ENCODE results near the gene ZNF362.

The ZNF362 gene

DNA sequence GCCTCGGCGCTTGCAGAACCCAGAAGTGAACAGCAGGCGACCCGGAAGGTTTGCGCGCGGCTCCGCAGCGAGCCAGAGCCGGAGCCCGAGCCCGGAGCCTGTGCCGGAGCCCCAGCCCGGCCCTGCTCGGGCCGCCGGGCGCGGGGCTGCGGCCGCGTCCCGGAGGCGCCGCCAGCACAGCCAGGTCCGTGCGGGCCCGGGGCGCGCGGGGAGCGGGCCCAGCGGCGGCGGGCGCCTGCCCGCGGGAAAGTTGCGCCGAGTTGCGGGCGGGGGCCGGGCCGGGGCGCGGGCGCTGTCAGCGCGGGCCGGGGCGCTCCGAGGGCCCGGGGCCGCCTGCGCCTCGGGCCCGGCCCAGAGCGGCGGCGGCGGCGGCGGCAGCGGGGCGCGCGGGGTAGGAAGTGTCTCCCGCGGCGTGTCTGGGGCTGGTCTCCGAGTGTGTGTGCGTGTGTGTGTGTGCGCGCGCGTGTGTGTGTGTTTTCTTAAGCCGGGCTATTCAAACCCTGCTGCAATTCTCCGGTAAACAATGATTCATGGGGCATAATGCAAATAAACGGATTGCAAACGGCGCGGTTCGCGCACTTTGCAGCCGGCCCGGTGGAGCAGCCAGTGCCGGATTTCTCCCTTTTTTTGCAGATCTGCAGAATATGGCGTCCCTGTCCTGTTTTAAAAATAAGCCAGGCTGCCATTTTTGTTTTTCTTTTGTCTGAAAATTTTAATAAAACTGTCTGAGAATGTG is at the start of gene ZNF362:
TSS of gene ZNF362 (plus strand) at position 22 of the 736 bp plus-strand sequence. CDS start 14,083 bp downstream, outside the sequence.
- H3K9me3 Mint-ChIP-seq: no peaks in the 10 kb centered on the region
- H3K36me3 Mint-ChIP-seq (ENCODE audit: low read depth): no peaks in the 10 kb centered on the region

DNA sequence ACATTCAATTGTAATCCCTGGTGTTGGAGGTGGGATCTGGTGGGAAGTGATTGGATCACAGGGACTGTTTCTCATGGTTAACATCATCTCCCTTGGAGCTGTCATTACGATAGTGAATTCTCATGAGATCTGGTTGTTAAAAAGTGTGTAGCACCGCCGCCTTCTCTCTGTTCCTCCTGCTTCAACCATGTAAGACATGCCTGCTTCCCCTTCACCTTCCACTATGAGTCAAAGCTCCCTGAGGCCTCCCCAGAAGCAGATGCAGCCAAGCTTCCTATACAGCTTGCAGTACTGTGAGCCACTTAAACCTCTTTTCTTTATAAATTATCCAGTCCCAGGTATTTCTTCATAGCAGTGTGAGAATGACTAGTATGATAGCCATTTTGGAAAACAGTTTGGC is 44.3 kb upstream of the ZNF362 start:
- Mint-ChIP-seq H3K9me3 (no peaks in the 10 kb centered on the region), H3K27me3 (peaks cover 45% of the 10 kb centered on the region), H3K4me3 (no peak overlapping the region), H3K4me1 (ENCODE audit: low read depth) (no peaks in the 10 kb centered on the region), H3K36me3 (ENCODE audit: low read depth) (no peaks in the 10 kb centered on the region), H3K27ac (no peak overlapping the region)

More for the DNA sequence above, at the start of gene ZNF362:
- peak within 1 kb of the TSS; percentile 96 for H3K4me3 Mint-ChIP-seq
- peak within 1 kb of the TSS; percentile 96 for H3K27ac Mint-ChIP-seq
- H3K27me3 Mint-ChIP-seq: no peaks in the 10 kb centered on the region
- H3K4me1 Mint-ChIP-seq (ENCODE audit: low read depth): peaks cover 32% of the 10 kb centered on the region

DNA sequence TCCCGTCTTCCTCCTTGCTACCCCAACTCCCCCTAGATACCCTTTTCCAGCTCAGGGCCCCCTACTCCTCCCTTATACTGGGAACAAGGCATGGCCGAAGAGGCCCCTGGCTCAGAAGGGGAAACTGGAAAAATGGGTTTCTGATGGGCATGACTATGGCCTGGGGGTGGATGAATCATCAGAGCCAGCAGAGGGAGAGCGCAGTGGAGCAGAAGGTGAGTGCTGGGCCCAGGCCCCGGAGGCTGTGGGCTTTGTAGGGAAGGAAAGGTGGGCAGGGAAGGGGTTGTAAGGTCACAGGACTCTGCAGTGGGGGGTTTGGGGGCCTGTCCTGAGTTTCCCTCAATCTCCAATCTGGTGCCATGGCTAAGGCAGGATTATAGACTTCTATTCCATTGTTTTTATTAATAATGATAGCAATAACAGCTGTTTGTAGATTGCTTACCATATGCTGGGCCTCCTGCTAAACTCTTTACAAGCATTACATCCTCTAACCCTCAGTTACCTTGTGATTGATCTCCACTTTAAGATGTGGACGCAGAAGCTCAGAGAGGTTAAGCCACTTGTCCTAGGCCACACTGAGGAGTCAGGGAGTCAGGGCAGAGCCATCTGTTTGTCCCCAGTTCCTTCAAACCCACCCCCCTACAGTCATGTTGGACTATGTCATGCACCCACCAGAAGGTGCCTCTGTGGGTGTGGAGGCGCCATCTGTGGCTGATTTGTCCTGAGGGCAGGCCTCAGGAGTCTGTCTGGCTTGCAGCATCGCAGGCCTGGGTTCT is 36.2 kb upstream of the ZNF362 start:
- Mint-ChIP-seq H3K4me1 (ENCODE audit: low read depth) (no peaks in the 10 kb centered on the region), H3K4me3 (no peak overlapping the region), H3K27me3 (peaks cover 8% of the 10 kb centered on the region), H3K36me3 (ENCODE audit: low read depth) (no peaks in the 10 kb centered on the region), H3K27ac (no peak overlapping the region), H3K9me3 (peaks cover 17% of the 10 kb centered on the region)

- Mint-ChIP-seq H3K27me3 (peaks cover 13% of the 10 kb centered on the region), H3K4me1 (ENCODE audit: low read depth) (no peaks in the 10 kb centered on the region), H3K4me3 (no peak overlapping the region), H3K36me3 (ENCODE audit: low read depth) (no peaks in the 10 kb centered on the region), H3K9me3 (peaks cover 17% of the 10 kb centered on the region), H3K27ac (no peak overlapping the region)
These were observed 35.5 kb upstream of the ZNF362 start for GRCh38 chr1:33220676-33221384.

DNA sequence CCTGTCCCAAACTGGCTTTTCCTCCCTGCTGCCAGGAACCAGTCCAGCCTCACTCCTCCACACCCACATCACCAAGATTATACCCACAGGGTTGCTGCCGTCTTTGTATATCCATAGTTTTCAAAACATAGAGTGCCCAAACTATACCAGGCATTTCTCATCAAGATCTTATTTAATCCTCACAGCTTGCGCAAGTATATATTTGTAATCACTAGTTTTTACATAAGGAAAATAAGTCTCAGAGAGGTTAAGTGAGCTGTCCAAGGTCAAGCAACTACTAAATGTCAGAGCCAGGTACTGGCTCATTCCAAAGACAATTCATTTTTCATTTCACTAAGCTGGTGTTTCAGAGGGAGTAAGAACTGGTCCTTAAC is 34.9 kb upstream of the ZNF362 start:
- Mint-ChIP-seq H3K27ac (no peak overlapping the region), H3K4me1 (ENCODE audit: low read depth) (no peaks in the 10 kb centered on the region), H3K4me3 (no peak overlapping the region), H3K36me3 (ENCODE audit: low read depth) (no peaks in the 10 kb centered on the region), H3K27me3 (peaks cover 13% of the 10 kb centered on the region), H3K9me3 (peaks cover 17% of the 10 kb centered on the region)

DNA sequence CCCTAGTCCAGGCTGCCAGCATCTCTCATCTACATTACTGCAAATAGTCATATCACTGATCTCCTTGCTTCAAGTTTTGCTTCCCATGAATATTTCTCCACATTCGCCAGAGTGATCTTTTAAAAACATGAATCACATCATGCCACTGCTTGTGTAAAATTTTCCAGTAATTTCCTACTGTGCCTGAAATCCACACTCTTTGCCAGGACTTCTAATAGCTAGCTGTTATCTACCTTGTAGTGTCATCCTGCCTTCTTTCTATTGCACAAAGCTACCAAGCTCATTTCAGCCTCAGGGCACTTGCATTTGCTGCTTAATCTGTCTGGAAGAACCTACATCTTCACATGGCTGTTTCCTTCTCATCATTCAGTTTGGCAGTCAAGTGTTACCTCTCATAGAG is 33.9 kb upstream of the ZNF362 start:
- Mint-ChIP-seq H3K27me3 (peaks cover 13% of the 10 kb centered on the region), H3K4me1 (ENCODE audit: low read depth) (no peaks in the 10 kb centered on the region), H3K9me3 (peaks cover 17% of the 10 kb centered on the region)

GRCh38 chr1:33224166-33224707 is 32.1 kb upstream of the ZNF362 start:
- H3K4me1 Mint-ChIP-seq (ENCODE audit: low read depth): no peaks in the 10 kb centered on the region
- peaks cover 20% of the 10 kb centered on the region for H3K27me3 Mint-ChIP-seq
- no peak overlapping the region for H3K27ac Mint-ChIP-seq
- H3K36me3 Mint-ChIP-seq (ENCODE audit: low read depth): no peaks in the 10 kb centered on the region
- H3K9me3 Mint-ChIP-seq: peaks cover 17% of the 10 kb centered on the region
- H3K4me3 Mint-ChIP-seq: no peak overlapping the region

More for the DNA sequence above, 33.9 kb upstream of the ZNF362 start:
- no peak overlapping the region for H3K4me3 Mint-ChIP-seq
- H3K36me3 Mint-ChIP-seq (ENCODE audit: low read depth): no peaks in the 10 kb centered on the region
- H3K27ac Mint-ChIP-seq: no peak overlapping the region

GRCh38 chr1:33225586-33225985 is 30.7 kb upstream of the ZNF362 start:
- peaks cover 20% of the 10 kb centered on the region for H3K27me3 Mint-ChIP-seq
- peaks cover 17% of the 10 kb centered on the region for H3K9me3 Mint-ChIP-seq
- no peak overlapping the region for H3K4me3 Mint-ChIP-seq
- H3K4me1 Mint-ChIP-seq (ENCODE audit: low read depth): no peaks in the 10 kb centered on the region
- no peak overlapping the region for H3K27ac Mint-ChIP-seq
- H3K36me3 Mint-ChIP-seq (ENCODE audit: low read depth): no peaks in the 10 kb centered on the region

GRCh38 chr1:33228935-33229487 is 27.3 kb upstream of the ZNF362 start:
- H3K9me3 Mint-ChIP-seq: peaks cover 11% of the 10 kb centered on the region
- H3K36me3 Mint-ChIP-seq (ENCODE audit: low read depth): no peaks in the 10 kb centered on the region
- no peak overlapping the region for H3K27ac Mint-ChIP-seq
- H3K4me1 Mint-ChIP-seq (ENCODE audit: low read depth): no peaks in the 10 kb centered on the region
- H3K4me3 Mint-ChIP-seq: no peak overlapping the region
- H3K27me3 Mint-ChIP-seq: peaks cover 20% of the 10 kb centered on the region

GRCh38 chr1:33231166-33231565 is 25.1 kb upstream of the ZNF362 start:
- no peak overlapping the region for H3K4me3 Mint-ChIP-seq
- no peak overlapping the region for H3K27ac Mint-ChIP-seq
- peaks cover 8% of the 10 kb centered on the region for H3K27me3 Mint-ChIP-seq
- no peaks in the 10 kb centered on the region for H3K9me3 Mint-ChIP-seq
- no peaks in the 10 kb centered on the region for H3K36me3 Mint-ChIP-seq (ENCODE audit: low read depth)
- H3K4me1 Mint-ChIP-seq (ENCODE audit: low read depth): no peaks in the 10 kb centered on the region

DNA sequence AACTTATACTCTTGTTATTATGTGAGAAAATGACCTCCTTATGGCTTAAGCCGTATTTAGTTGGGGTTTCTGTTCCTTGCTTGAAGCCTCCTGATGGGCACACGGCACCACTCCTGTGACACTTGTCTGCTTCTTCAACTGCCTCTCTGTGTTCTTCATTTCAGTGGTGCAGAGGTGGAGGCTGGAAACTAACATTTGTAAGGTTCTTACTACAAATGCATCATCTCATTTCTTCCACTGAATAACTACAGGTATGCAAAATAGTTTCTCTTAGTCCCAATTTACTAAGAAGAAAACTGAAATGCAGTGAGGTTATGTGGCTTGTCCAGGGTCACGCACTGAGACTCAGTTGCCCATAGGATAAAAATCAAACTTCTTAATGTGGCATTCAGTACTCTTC is 23.6 kb upstream of the ZNF362 start:
- peaks cover 8% of the 10 kb centered on the region for H3K27me3 Mint-ChIP-seq
- H3K27ac Mint-ChIP-seq: no peak overlapping the region
- no peaks in the 10 kb centered on the region for H3K4me1 Mint-ChIP-seq (ENCODE audit: low read depth)
- H3K9me3 Mint-ChIP-seq: no peaks in the 10 kb centered on the region
- H3K4me3 Mint-ChIP-seq: no peak overlapping the region
- H3K36me3 Mint-ChIP-seq (ENCODE audit: low read depth): no peaks in the 10 kb centered on the region

DNA sequence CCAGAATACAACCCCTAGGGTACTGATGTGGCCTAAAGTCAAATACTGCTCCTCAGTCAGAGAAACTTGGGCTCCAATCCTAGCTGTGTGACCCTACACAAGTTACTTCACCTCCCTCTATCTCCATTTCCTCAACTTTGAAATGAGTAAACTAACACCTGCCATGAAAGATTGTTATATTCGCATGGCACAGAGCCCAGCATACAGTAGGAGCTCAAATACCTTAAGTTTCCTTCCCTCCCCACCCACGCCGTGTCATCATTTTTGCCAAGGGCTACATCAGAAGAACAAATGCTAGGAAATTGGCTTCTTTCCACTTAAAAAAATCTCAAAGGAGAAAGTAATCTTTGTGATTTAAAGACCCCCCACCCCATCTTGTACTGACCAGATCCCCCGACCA is 22.2 kb upstream of the ZNF362 start:
- Mint-ChIP-seq H3K27ac (no peak overlapping the region), H3K9me3 (no peaks in the 10 kb centered on the region), H3K4me1 (ENCODE audit: low read depth) (peaks cover 2% of the 10 kb centered on the region), H3K4me3 (no peak overlapping the region), H3K27me3 (peaks cover under 1% of the 10 kb centered on the region), H3K36me3 (ENCODE audit: low read depth) (no peaks in the 10 kb centered on the region)

GRCh38 chr1:33234588-33234990 is 21.7 kb upstream of the ZNF362 start:
- Mint-ChIP-seq H3K36me3 (ENCODE audit: low read depth) (no peaks in the 10 kb centered on the region), H3K27me3 (peaks cover 5% of the 10 kb centered on the region), H3K4me1 (ENCODE audit: low read depth) (peaks cover 2% of the 10 kb centered on the region), H3K4me3 (no peak overlapping the region), H3K9me3 (no peaks in the 10 kb centered on the region), H3K27ac (no peak overlapping the region)

DNA sequence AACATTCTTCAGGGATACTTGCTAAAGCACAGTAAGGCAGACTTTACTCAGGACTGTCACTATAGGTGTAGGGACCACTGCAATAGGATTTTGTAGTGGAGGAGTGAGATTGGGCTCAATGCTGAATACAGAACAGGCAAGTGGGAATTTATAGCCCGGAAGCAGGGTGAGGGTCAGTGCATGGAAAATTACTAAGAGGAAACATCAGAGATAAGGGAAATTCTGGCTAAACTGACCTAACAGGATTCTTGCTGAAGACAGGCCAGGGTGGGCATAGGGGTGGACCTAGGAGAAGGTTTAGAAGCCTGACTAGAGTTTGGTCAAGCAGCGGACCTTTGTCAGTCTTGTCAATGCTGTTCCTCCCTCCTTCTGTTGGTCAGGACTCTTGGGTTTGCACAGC is 20.8 kb upstream of the ZNF362 start:
- no peak overlapping the region for H3K4me3 Mint-ChIP-seq
- no peaks in the 10 kb centered on the region for H3K9me3 Mint-ChIP-seq
- peaks cover 6% of the 10 kb centered on the region for H3K27me3 Mint-ChIP-seq
- no peaks in the 10 kb centered on the region for H3K36me3 Mint-ChIP-seq (ENCODE audit: low read depth)
- H3K4me1 Mint-ChIP-seq (ENCODE audit: low read depth): peaks cover 2% of the 10 kb centered on the region
- no peak overlapping the region for H3K27ac Mint-ChIP-seq

All from stimulated activated naive CD8-positive, alpha-beta T cell treated with anti-CD3 and anti-CD28 coated beads, Interleukin-15, Interleukin-2, amounts not matched to agents 100 ng/mL and 50 ng/mL, for 24 hours (primary cell).